HG03135 (cell line): ENCODE measurements around the gene PNPT1.

Experiments
- ATAC-seq: cut with Tn5 transposase; IDR thresholded peaks from one replicate; pipeline ENCODE4 v1.9.1; 2021; ENCODE audit warnings: mild to moderate bottlenecking, moderate library complexity; ENCODE audit not compliant: unreplicated experiment

The PNPT1 gene

DNA sequence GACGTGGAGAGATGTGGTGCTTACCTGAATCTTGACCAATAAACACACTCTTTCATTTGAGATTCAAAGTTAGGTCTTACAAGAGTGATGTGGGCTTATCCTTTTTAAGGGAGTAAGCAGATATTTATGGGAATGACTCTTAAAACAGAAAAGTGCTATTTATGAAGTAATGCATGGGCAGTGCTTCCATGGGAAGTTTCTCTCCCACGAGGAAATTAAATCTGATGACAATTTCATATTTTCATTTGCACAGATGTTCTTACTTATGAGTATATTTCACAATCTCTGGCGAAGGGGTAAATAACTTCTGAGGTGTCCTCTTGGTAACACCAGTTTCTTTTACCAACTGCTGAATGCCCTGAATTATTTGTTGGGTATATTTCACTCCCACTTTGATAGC, 21.0 kb downstream of the PNPT1 start:
- ATAC-seq: no peak

DNA sequence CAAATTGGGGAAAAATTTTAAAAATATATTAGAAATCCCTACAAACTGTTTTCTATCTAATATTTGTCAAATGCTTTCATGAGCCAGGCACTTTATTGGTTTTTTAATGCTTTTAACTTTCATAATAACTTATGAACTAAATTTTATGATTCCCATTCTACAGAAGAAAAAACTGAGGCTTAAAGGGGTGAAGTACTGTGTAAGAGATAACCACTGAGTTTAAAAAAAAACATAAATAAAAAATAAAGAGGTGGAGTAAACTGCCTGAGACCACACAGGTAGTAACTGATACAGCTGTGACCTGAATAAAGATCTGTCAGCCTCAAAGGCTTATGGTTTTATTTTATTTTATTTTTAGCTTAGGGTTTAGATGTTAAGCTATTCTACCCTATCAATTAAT, 24.7 kb downstream of the PNPT1 start:
- no peak for ATAC-seq

DNA sequence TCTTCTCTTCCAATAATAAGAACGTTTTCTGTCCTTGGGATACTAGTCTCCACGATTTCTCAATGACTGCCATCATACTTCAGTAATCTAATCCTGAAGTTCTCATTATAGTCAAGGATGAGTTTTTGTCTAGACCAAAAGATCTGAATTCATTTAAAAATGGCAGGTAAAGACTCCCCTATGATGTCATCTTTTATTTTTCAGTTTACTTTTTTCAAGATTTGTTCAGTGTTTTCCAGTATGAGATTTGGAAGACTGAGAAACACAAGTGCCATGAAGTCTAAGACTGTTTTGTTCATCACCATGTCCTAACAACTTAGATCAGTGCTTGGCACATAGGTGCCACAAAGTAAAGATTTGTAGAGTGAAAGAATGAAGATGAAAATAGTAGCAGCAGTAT, 40.4 kb downstream of the PNPT1 start:
- no peak for ATAC-seq

DNA sequence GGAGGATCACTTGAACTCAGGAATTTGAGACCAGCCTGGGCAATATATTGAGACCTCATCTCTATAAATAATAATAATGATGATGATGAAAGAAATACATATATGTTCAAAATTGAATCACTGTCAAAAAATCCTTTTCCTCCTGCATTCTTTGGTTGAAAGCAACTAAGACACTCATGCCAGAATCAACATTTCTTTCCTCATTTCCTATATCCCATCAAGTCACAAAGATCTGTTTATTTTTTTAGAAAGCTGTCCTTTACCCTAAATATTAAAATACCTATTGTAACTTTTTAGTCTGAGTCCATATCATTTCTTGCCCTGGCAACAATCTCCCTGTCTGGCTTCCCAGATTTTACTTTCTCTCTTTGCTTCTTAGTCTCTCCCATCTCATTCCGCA, 44.4 kb downstream of the PNPT1 start:
- no peak for ATAC-seq

DNA sequence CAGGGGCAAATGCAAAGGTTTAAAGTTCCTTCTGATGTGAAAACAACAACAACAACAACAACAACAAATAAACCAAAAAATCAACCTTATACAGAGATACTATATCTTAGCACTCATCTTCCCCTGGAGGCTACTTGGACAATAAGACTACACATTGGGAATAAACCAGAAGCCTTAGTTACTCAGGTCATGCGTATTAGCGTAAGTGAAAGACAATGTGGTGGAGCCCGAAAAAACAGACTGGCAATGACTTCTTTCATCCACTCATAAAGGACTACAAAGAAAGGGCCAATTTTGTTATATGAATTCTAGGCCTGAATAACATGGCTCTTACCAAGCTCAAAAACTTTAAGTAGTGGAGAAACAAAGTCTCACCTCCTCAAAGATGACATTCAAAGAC, 56.8 kb downstream of the PNPT1 start:
- ATAC-seq: no peak

DNA sequence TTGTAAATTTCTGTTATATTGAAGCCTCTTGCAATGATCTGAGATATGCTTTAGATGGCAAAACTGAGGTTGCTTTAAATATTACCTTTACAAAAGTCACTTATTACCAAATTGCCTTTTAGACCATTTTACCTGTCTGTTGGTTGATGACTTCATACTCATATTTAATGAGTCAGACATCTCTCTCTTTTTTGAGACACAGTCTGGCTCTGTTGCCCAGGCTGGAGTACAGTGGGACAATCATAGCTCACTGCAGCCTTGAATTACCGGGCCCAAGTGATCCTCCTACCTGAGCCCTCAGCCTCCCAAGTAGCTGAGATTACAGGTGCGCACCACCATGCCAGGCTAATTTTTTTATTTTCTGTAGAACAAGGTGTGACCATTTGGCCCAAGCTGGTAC, 64.7 kb downstream of the PNPT1 start:
- no peak for ATAC-seq

DNA sequence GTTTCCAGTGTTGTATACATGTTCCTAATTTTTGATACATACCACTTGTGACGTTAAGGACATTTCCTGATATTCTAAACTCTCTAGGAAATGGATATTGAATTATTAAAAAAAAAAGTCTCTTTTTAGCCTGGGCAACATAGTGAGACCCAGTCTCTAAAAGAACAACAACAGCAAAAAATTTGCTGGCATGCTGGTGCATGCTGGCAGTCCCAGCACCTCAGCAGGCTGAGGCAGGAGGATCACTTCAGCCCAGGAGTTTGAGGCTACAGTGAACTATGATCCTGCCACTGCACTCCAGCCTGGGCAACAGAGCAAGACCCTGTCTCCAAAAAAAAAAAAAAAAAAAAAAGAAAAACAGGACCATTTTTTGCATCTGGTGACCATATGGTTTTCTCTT, 65.7 kb downstream of the PNPT1 start:
- no peak for ATAC-seq

DNA sequence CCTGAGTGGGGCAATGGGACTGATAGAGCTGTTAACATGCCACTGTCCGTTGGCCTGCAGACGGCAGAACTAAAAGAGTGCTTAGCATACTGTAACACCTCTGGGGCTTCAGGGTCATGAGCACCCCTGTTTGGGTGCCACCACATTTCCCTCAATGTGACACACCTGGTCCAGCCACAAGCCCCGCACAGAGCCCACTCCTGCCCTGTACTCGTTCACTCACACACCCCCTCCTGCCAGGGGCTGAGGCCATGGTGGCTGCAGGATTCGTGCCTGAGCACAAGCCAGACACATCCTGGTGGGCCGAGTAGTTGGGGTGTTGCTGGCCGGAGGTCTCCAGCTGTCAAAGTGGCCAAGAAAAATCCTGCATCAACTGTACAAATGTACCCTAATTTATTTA, 71.8 kb downstream of the PNPT1 start:
- no peak for ATAC-seq

DNA sequence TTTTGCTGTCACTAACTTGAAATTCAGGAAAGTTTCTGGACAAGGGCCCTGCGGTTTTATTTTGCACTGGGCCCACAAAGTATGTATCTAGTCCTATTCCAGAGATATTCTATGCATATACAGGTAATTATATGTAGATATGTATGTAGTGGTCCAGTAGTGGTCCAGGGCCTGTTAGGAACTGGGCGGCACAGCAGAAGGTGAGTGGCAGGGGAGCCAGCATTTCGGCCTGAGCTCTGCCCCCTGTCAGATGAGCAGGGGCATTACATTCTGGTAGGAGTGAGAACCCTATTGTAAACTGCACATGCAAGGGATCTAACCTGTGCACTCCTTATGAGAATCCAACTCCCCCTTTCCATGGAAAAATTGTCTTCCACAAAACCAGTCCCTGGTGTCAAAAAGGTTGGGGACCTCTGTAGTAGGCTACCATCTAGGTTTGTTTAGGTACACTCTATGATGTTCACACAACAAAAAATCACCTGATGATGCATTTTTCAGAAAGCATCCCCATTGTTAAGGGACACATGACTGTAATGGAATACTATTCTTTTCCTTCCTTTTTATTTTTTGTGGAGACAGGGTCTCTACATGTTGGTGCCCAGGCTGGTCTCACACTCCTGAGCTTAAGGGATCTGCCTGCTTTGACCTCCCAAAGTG, 73.4 kb downstream of the PNPT1 start:
- no peak for ATAC-seq

DNA sequence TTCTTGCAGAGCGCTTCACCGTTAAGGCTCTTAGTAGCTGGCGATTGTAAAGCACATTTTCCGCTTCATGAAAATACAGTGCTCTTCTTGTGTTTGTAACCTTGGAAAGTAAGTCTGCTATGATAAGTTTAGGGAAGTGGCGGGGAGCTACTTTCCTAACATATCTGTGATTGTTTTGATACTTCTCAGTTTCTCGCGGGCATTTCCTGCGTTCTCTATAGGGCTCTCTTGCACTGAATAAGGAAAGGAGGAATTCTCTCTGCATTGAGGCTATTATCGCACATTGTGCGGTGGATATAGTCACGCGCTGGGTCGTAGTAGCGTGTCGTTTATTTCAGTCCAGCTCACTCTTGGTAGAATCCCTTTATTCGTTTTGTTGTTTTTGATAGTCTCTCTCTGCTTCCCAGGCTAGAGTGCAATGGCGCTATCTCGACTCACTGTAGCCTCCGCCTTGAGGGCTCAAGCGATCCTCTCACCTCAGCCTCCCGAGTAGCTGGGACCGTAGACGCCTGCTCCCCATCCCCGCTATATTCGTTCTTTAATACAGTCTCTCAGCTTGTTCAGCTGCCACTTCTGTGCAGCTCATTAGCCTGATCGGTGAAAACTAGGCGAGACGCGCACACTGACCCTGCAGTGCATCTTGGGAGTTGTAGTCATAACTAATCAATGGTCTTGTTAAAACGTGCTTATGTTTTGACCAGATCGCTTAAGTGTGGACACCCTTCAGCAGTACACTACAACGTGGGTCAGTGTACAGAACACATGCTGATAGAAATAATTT, 75.2 kb downstream of the PNPT1 start:
- ATAC-seq: peak; percentile 29

DNA sequence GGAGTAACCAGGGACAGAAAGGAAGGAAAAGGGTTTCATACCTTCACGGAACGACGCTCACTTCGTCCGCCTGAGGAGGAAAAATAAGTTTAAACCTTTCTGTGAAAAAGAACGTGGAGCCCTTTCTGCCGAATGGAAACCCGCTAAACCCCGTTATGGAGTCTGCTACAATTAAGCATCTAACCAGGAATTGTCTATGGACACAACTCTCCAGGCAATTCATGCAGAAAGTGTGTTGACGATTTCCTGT, 75.7 kb downstream of the PNPT1 start:
- no peak for ATAC-seq

DNA sequence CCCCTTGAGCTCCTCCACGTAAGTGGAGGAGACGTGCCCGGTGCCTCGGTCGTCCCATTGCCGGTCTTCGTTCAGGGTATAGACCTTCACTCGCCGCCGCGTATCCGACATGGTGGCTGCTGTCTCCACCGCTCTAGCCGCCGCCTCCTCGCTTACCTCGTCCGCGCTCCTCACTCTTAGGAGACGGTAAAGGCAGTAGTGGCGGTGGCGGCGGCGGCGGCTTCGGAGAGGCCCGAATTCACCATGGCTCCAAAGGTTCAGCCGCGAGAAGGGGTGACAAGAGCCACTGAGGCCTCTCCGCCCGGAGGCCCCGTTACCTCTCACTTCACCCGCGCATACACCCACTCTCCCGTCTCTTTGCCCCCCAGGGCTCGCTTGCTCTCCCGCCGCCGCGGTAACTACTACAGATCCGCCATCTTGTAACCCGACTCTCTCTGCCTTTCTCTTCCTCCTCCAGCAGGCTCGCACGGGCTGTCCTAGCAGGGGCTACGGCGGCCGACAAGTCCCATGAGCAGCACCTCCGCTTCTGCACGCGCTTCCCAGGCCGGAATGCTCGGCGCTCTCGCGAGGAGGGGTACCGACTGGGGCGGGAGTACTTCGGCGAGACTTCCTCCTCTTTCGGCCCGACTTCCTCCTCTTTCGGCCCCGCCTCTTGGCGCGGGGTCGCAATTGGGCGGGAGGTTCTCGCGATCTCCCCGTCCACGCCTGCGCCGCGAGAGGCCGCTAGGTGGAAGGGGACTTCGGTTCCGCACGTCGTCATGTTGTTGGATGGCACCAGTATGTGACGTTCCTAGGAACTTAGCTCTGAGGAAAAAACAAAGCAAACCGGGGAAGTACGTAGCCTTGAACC, 76.2 kb downstream of the PNPT1 start, which contains the start of gene PPP4R3B:
TSS of gene PPP4R3B (minus strand) at position 448 of the 850 bp plus-strand sequence. CDS start at position 111, 337 bp downstream.
- ATAC-seq: peak; percentile 84

DNA sequence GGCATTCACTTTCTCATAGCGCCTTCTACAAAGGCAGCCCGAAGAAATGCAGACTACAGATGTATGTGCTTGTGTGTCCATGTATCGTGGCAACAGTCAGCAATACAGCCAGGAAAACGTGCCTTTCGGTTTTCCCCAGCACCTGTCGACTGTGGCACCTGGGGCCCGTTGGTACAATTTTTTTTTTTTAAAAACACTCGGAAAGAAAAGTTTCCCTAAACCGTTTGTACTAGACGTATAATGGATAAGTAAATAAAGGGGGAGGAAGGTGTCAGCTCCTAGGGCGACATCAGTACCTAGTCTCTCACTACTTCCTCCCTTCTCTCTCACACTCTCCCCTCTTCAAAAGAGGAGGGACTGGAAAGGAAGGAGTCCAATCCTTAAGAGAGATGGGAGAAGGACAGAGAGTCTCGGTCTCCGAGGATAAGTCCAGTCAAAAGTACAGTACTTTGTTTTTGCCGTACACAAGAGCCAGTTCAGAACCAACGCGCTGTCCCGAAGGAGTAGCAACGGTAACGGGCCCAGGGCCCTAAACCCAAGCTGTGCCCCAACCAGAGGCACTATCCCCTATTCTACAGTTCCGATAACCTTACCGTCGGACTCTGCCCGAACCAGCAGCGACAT, 77.0 kb downstream of the PNPT1 start:
- ATAC-seq: peak; percentile 33

DNA sequence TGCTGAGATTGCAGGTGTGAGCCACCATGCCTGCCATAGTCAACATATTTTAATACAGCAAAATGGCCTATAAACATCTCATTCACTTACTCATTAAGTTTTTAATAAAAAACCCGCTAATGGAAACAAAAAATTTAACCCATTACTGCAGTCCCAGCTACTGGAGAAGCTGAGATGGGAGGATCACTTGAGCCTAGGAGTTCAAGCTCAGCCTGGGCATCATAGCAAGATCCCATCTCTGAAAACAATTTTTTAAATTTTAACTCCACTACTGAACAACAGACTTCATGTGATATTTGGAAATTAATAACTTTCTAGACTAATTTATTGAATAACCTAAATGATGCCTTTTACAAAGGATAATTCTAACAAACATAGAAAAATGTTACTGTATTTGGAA, 81.6 kb downstream of the PNPT1 start:
- no peak for ATAC-seq

DNA sequence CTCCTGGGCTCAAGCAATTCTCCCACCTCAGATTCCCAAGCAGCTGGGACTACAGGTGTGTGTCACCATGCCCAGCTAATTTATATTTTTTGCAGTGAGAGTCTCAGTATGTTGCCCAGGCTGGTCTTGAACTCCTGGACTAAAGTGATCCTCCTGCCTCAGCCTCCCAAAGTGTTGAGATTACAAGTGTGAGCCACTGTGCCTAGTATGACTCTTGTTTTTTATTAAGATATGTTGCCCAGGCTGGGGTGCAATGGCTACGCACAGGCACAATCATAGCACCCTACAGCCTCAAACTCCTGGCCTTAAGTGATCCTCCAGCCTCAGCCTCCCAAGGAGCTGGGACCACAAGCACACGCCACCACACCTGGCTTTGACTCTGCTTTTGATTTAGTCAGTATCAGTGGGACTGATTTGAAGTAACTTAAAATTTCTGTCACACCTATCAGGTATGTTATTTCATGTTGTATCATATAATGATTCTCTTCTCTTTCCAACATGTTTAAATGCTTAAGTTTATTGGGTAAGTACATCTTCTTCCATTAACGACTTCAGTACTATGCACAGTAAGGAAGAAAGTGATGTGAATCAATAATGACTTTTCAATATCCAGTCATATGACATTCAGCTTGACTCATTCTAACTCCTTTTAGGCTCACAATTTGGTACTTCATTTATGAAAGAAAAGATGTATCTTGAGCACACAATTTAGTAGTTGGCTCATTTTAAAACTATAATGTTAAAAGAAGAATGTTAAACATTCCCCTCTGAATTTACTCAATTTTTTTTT, 82.5 kb downstream of the PNPT1 start:
- no peak for ATAC-seq

DNA sequence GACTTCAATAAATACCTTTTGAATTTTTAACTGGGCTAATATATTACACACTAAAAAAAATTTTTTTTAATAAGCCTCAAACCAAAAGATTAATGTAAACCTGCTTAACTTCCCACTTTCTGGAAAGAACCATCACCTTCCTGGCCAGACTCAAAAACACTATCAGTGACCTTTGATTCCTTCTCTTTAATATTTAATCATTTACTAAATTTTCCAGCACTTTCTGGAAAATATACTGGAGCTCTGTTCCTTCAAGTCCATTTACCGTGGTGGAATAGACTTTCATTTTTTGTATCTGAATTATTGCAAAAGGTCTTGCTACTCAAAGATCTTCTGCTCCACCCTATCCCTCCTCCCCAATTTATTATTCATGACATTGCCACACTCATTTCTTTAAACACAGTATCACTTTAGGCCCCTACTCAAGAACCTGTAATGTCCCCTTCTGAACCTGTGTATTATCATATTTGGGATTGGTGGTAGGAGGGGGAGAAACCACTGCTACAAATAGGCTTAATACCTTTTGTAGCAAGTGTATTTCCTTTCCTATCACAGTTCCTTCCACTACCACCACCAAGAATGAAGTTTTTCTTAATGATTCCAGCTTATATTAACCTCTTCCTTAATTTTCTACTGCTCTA, 83.6 kb downstream of the PNPT1 start:
- no peak for ATAC-seq

DNA sequence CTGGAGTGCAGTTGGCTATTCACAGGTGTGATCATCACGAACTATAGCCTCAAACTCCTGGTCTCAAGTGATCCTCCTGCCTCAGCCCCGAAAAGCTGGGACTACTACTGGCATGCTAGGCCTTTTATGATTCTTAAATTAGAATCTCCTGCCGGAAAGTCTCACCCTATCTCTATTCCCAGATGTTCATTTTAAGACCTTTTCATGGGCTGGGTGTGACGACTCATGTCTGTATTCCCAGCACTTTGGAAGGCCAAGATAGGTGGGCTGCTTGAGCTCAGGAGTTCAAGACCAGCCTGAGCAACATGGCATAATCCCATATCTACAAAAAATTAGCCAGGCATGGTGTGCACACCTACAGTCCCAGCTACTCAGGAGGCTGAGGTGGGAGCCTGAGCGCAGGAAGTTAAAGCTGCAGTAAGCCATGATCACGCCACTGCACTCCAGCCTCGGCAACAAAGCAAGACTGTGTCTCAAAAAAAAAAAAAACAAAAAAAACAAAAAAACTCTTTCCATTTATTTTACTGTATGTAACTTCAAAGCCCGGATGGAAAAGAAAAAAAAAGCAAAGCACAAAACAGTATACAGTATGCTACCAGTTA, 84.3 kb downstream of the PNPT1 start:
- ATAC-seq: no peak

DNA sequence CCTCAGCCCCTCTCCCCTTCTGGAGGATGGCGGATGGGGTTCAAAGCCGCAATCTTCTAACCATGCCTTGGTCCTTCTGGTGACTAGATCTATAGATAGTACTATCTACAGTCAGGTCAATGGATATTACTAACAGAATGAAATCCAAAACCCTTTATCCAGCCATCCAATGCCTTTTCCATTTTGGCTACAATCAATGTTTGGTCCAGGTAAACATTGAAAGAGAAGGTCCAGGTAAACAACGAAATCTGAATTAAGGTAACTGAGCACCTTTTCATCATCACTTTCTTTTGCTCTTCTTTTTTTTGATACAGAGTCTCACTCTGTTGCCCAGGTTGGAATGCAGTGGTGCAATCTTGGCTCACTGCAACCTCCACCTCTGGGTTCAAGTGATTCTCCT, 85.9 kb downstream of the PNPT1 start:
- ATAC-seq: no peak

DNA sequence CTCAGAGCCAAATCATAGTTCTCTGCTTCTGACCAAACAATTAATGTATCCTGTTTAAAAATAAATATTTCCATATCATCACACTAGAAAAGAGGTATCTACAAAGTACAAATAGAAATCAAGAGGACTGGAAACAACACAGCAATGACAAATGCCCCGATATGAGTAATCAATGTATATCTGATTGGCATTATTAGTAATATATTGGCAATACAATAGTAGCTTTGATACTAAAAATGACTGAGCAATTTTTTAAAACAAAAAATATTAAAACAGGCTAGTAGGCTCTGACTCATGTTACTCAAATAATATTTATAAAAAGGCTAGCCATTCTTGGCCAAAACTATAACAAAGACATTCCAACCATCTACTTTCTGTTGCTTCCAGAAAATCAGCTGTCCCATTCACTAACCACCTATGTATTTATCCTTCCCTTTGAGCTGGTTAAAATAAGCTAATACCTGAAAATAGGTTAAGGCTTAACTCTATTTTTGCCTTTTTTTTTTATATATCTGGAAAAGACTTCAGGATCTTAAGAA, 89.5 kb downstream of the PNPT1 start:
- ATAC-seq: no peak

DNA sequence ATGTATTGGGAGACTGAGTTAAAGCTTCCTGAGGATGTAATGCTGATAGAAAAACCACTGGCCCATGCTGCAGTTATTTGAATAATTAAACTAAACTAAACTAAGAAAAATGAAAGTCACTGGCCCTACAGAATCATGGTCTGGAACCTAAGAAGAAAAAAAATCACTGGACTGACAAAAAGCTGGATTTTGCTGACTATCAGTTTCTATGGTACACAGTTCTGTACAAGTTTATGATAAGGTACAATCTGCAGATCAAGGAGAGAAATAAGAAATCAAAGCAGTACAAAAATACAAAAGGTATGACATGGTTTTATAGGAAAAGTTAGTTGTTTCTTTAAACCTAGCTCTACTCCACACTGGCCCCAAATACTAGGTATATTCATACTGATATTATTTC, 91.8 kb downstream of the PNPT1 start:
- no peak for ATAC-seq
